Stimulated activated naive CD8-positive, alpha-beta T cell treated with anti-CD3 and anti-CD28 coated beads, Interleukin-15, Interleukin-2, amounts not matched to agents 100 U/mL and 50 U/mL, for 24 hours (primary cell): ENCODE results near the gene FLYWCH2.

Experiments used
- ATAC-seq: fragments of 150-1000 bp; cut with Tn5 transposase; one replicate; pipeline ENCODE4 v1.10.0; 2021
- DNase-seq: peaks from one replicate; pipeline ENCODE4 v3.0.0; 2021

The FLYWCH2 gene

DNA sequence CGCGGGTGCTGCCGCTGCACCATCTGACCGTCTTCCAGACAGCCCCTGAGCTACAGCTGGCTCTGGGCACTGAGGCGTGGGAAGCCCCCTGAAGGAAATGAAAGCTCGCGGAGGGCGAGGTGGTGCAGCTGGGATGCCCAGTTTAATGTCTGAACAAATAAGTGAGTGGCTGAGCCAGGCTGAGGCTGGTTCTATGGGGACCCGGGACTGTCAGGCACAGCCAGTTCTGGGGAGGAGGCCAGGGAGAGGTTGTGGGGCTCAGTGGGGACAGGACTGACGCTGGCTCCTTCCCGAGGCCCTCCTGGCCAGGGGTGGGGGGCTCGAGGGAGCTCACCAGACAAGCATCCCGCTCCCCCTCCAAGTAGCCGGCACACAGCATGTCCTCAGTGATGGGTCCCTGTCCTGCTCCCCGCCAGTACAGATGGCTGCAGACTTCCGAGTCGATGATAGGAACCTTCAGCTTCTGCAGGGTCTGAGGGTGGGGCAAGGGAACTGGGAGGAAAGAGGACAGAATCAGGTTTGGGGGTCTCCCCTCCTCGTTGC is 29.4 kb upstream of the FLYWCH2 start:
- DNase-seq: no peak
- ATAC-seq: no peak

GRCh38 chr16:2854700-2855309 is 28.2 kb upstream of the FLYWCH2 start:
- ATAC-seq (no peak), DNase-seq (peak; percentile 49)

GRCh38 chr16:2855536-2855935 is 27.5 kb upstream of the FLYWCH2 start:
- DNase-seq (no peak), ATAC-seq (no peak)

- DNase-seq: peak; percentile 42
- ATAC-seq: no peak
Observed at GRCh38 chr16:2856061-2856670, 26.8 kb upstream of the FLYWCH2 start.

DNA sequence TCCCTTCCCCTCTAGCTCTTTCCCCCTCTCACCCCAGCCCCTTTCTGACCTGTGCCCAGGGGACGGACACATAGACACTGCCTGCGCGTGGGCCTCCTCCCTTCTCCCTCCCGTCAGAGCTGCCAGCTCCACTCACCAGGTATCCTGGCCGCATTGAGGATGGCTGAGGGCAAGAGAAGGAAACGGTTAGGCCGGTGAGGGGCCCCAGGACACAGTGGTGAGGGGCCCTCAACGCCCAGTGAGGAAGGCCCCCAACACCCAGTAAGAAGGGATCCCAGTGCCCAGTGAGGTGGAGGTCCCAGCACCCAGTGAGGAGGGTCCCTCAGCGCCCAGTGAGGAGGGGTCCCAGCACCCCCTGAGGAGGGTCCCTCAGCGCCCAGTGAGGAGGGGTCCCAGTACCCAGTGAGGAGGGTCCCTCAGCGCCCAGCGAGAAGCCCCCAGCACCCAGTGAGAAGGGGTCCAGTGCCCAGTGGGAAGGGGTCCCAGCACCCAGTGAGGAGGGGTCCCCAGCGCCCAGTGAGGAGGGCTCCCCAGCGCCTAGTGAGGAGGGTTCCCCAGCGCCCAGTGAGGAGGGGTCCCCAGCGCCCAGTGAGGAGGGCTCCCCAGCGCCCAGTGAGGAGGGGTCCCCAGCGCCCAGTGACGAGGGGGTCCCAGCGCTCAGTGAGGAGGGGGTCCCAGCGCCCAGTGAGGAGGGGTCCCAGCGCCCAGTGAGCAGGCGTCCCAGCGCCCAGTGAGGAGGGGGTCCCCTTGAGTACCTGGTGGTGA is 26.1 kb upstream of the FLYWCH2 start:
- no peak for ATAC-seq
- no peak for DNase-seq

DNA sequence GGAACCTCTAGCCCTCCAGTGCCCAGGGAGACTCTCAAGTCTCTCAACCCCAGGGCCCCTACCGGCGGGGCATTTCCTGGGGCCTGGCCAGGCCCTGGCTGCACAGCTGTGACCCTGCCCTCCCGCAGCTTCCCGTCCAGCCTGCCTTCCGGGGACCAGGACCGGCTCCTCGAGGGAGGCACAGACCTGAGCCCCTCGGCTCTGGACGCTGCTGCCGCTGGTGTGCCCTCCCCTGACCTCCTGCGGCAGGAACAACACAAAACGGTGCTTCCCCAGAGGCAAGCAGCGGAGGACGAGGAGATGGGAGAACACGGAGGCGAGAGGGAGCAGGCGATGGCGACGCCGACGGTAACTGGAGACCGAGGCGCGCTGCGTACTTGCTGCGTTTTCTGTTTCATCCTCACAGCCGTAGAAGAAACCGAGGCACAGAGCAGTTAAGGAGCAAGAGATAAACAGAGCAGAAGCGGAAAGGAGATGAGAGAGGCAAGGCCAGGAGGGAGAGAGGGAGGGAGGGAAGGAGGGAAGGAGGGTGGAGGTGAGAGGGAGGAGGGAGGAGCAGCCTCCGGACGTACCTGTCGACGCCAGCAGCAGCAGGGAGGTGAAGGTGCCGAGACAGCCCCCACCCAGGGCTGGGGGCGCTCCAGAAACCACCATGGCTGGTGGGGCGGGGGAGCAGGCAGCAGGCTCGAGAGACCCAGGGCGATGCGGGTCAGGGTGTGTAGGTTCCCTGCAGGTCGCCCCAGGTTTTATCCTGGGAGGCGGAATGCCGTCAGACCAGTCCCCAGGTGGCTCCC is 25.4 kb upstream of the FLYWCH2 start, which contains the start of gene PRSS22:
Gene PRSS22, minus strand, starts transcription at position 720 of the 794 bp plus-strand sequence. Its CDS starts 66 bp downstream, at position 654.
- DNase-seq: no peak
- no peak for ATAC-seq

GRCh38 chr16:2858245-2859025 is 24.6 kb upstream of the FLYWCH2 start:
- ATAC-seq: peak; percentile 10
- no peak for DNase-seq

DNA sequence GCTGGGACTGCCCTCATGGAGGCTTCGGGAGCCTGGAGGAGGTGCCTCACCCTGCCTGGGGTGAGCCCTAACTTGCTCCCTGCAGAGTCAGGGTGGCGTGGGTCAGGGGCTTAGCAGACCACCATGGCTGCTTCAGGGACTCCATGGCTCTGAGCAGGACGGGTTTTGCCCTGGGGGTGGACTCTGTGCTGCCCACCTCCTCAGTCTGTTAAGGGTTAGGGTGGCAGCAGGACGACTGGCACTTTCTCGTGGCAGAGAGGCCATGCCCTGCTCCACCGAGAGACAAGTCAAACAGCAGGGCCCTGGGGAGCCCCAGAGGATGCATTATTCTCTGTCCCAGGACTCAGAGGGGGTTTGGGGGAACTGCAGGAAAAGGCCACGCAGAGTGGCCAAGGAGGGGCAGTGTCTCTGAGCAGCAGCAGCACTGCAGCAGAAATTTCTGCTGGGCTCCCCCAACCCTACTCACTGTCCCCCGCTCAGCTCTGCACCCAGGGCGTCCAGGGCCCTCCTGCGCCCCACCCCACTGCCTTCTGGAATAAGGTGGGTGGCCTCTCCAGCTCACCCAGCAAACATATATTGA is 23.2 kb upstream of the FLYWCH2 start:
- DNase-seq: no peak
- no peak for ATAC-seq

DNA sequence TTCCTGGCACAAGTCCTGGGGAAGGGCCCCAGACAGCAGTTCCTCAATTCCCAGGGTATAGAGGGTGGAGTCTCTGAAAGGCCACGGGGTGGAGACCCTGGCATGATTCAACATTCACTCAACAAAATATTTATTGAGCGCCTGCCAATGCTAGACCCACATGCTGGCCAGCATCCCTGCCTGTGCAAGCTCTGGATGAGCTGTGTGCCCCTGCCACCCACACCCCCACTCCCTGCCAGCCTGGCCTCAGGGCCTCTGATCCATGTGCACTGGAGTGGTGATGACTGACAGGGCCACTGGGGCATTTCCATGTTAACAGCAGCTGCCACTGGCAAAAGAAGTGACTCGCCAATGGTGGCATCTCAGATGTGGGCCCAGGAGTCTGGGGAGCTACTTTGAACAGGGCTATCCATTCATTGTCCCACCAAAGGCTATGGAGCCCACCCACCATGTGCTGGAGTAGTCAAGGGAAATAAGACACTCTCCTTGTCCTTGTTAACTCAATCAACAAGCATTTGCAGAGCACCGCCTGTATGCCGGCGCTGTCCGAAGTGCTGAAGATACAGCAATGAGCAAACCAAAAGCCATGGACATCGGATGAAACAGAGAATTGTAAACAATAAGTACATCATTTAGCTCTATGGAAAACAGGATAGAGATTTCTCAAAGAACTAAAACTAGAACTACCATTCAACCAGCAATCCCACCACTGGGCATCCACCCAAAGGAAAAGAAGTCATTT is 22.0 kb upstream of the FLYWCH2 start:
- no peak for ATAC-seq
- DNase-seq: no peak

- DNase-seq (no peak), ATAC-seq (no peak)
Observed at GRCh38 chr16:2865651-2866050, 17.4 kb upstream of the FLYWCH2 start.

- ATAC-seq: no peak
- DNase-seq: no peak
Observed at GRCh38 chr16:2866431-2866830, 16.6 kb upstream of the FLYWCH2 start.

DNA sequence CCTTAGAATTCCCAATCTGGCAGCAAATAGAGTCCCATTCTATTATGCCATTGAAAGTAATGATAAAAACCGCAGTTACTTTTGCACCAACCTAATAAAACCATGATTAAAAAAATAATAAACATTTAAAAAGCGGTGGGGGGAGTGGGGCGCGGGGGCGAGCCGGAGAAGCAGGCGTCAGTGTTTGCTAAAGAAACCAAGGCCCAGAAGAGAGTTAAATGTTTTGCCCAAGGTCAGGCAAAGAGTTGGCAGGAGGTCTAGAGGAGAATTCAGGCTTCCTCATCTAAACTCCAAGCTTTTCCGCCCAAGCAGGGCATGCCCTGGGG is 15.4 kb upstream of the FLYWCH2 start:
- no peak for ATAC-seq
- no peak for DNase-seq

- peak; percentile 92 for ATAC-seq
- peak; percentile 98 for DNase-seq
Observed at GRCh38 chr16:2867987-2868789, 14.8 kb upstream of the FLYWCH2 start.

DNA sequence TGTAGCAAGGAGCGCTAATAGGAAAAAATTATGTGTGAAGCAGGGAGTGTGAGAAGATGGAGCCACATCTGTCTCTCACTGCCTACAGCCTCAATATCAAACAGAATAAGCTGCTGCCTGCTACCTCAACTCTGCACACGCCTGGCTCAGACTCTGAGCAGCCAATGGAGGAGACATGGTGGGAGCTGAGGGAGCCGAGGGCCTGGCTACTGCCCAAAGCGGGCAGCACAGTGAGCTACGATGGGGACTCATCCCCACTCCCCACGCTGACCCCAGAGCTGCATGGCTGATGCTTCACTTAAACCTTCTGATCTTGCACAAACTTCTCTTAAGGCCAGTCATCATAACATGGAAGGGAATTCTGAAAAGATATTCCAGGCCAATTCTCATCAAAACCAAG is 11.1 kb upstream of the FLYWCH2 start:
- no peak for DNase-seq
- ATAC-seq: no peak

- ATAC-seq (peak; percentile 9), DNase-seq (no peak)
Observed at GRCh38 chr16:2874032-2874911, 8.7 kb upstream of the FLYWCH2 start.

DNA sequence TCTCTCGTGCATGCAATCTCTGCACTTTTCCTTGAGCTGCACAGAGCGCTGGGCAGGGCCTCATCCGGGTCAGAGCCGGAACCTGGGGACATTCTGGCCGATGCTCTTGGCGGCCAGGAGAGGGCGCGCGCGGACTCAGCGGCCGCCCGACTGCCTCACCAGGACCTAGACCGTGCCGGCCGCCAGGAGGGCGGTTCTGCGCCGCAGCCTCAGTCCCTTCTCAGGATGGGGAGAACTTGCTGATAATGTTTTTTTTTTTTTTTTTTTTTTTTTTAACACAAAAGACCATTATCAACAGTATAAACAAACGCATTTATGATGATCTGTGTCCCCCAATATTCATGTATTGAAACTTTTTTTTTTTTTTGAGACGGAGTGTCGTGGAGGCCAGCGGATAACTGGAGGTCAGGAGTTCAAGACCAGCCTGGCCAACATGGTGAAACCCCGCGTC is 8.1 kb upstream of the FLYWCH2 start:
- peak; percentile 76 for DNase-seq
- peak; percentile 97 for ATAC-seq

DNA sequence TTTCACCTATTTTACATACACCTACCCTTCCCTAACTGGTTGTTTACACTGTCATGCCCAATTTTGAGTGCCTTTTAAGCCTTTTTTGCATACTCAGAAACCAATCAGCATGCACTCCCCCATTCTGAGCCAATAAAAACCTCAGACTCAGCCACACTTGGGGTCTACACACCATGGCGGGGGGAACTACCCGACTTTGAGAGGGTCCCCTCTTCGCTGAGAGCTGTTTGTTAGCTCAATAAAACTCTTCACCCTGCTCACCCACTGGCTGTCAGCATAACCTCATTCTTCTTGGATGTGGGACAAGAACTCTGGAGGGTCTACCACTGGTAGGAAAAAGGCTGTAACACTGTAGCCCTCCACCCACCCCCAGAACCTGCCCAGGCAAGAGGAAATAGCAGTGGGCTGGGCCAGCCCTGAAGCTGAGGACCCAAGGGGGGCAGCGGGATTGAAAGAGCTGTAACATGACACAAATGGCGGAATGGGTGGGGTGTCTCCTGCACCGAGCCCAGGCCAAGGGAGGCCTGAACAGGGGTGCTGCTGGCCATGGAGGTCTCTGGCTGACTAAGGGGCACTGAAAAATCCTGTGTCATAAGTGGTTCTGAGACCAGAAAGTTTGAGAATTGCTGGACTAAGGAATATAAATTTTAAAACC is 3.0 kb upstream of the FLYWCH2 start:
- DNase-seq: no peak
- no peak for ATAC-seq
